HG02884 (cell line): ENCODE data around the gene NCOA3.
"Not testable (repeated sequence)": the region's sequence is repeated elsewhere in the genome, so short reads cannot be mapped to it uniquely, and the experiment has no call there.

Experiments
- ATAC-seq: cut with Tn5 transposase; IDR thresholded peaks from one replicate; pipeline ENCODE4 v1.9.1; 2021; ENCODE audit warnings: mild to moderate bottlenecking, moderate library complexity; ENCODE audit not compliant: unreplicated experiment

NCOA3 gene

GRCh38 chr20:47594157-47594556, 92.5 kb downstream of the NCOA3 start:
- no peak for ATAC-seq

GRCh38 chr20:47595138-47595537, 93.5 kb downstream of the NCOA3 start:
- ATAC-seq, result not testable (repeated sequence)

- ATAC-seq, result no peak
Observed at GRCh38 chr20:47596003-47596571, 94.4 kb downstream of the NCOA3 start.

GRCh38 chr20:47597090-47597489, 95.4 kb downstream of the NCOA3 start:
- ATAC-seq, result no peak

GRCh38 chr20:47598911-47599744, 97.4 kb downstream of the NCOA3 start:
- ATAC-seq, result no peak

GRCh38 chr20:47600967-47601547, 99.4 kb downstream of the NCOA3 start:
- ATAC-seq, result no peak

- ATAC-seq, result no peak
Observed at GRCh38 chr20:47603260-47603659, 101.6 kb downstream of the NCOA3 start.

- ATAC-seq, result no peak
Observed at GRCh38 chr20:47605673-47606413, 104.2 kb downstream of the NCOA3 start.

GRCh38 chr20:47606414-47606982, 104.8 kb downstream of the NCOA3 start:
- ATAC-seq, result no peak

GRCh38 chr20:47606983-47607613, 105.4 kb downstream of the NCOA3 start:
- no peak for ATAC-seq

- no peak for ATAC-seq
Observed at GRCh38 chr20:47609001-47609400, 107.3 kb downstream of the NCOA3 start.

- ATAC-seq, result no peak
Observed at GRCh38 chr20:47610247-47610944, 108.7 kb downstream of the NCOA3 start.

- no peak for ATAC-seq
Observed at GRCh38 chr20:47610945-47611250, 109.2 kb downstream of the NCOA3 start.

- no peak for ATAC-seq
Observed at GRCh38 chr20:47611785-47612184, 110.1 kb downstream of the NCOA3 start.

GRCh38 chr20:47612670-47613069, 111.0 kb downstream of the NCOA3 start:
- no peak for ATAC-seq

GRCh38 chr20:47614703-47615309, 113.1 kb downstream of the NCOA3 start:
- ATAC-seq, result no peak

- no peak for ATAC-seq
Observed at GRCh38 chr20:47618479-47618878, 116.8 kb downstream of the NCOA3 start.

- no peak for ATAC-seq
Observed at GRCh38 chr20:47620808-47621805, 119.4 kb downstream of the NCOA3 start.
